C4-2B (cell line): ENCODE data around the gene GALNT17.

Source experiments
- ZFX ChIP-seq: fragments of 450-650 bp; IDR thresholded peaks from 2 replicates; pipeline ENCODE4 v1.6.1; 2017
- TF ChIP-seq, protein P1 (sequence below): fragments of 450-650 bp; conservative IDR thresholded peaks from 2 replicates; pipeline ENCODE4 v1.5.1; 2017; ENCODE audit warnings: mild to moderate bottlenecking

GRCh38 chr7:71548746-71549145 is 416.8 kb downstream of the GALNT17 start:
- TF ChIP-seq, protein P1, sequence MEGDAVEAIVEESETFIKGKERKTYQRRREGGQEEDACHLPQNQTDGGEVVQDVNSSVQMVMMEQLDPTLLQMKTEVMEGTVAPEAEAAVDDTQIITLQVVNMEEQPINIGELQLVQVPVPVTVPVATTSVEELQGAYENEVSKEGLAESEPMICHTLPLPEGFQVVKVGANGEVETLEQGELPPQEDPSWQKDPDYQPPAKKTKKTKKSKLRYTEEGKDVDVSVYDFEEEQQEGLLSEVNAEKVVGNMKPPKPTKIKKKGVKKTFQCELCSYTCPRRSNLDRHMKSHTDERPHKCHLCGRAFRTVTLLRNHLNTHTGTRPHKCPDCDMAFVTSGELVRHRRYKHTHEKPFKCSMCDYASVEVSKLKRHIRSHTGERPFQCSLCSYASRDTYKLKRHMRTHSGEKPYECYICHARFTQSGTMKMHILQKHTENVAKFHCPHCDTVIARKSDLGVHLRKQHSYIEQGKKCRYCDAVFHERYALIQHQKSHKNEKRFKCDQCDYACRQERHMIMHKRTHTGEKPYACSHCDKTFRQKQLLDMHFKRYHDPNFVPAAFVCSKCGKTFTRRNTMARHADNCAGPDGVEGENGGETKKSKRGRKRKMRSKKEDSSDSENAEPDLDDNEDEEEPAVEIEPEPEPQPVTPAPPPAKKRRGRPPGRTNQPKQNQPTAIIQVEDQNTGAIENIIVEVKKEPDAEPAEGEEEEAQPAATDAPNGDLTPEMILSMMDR, result no peak
- no peak for TF ChIP-seq ZFX
